ENCODE results near the gene GBA3.

DNA sequence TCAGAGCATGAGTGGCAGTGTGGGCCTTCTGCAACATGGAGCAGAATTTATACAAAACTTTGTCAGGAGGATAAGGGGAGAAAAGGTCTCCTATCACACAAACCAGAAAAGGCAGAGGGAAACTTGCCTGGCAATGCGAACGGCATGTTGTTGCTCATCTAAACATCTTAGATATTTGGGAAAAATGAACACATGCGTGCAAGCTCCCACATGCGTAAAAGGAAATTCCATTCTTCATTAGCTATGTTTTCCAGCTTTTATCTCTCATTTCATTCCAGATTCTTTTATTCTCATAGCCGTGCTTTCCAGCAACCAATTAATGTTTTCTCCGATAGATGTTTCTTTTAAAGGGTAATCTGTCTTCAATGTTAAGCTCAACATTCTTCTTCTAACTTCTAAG, 31.3 kb upstream of the GBA3 start:
- no peak for TF ChIP-seq POLR2A (IDR thresholded peaks at IDR 0.05)
- TF ChIP-seq CTCF (IDR thresholded peaks at IDR 0.05): no peak
- TF ChIP-seq EP300 (IDR thresholded peaks at IDR 0.05): no peak
